Transverse colon (tissue), 4 donors: Measurements from ENCODE around the gene EFEMP1.

ENCODE experiments used
- EP300 ChIP-seq: sonication (generic); formaldehyde crosslinking; IDR thresholded peaks from one replicate; pipeline ENCODE4 v1.6.1; 2017; ENCODE audit warnings: antibody characterized with exemption, low read depth
- POLR2A ChIP-seq: fragments of 450-650 bp; IDR thresholded peaks from one replicate; pipeline ENCODE4 v1.6.1; 2016; ENCODE audit warnings: antibody characterized with exemption, mild to moderate bottlenecking, moderate library complexity
- POLR2AphosphoS5 ChIP-seq, 3 donors: sonication (generic); formaldehyde crosslinking; IDR thresholded peaks; one replicate each; pipeline ENCODE4 v1.6.1; 2016; ENCODE audit warnings: antibody characterized with exemption in 3 of 3
- TF ChIP-seq, protein P1 (sequence below), 5 experiments: fragments of 200-600 bp in 3 of 5; fragments of 450-650 bp in 2 of 5; sonication (generic) in 3 of 5; IDR thresholded peaks; 1 replicate in 2 of 5; 2 replicates in 3 of 5; pipeline ENCODE4 v1.5.1; 2016 to 2017; ENCODE audit warnings: antibody characterized with exemption in 5 of 5, inconsistent platforms in 3 of 5, mild to moderate bottlenecking in 2 of 5, moderate library complexity in 1 of 5

DNA sequence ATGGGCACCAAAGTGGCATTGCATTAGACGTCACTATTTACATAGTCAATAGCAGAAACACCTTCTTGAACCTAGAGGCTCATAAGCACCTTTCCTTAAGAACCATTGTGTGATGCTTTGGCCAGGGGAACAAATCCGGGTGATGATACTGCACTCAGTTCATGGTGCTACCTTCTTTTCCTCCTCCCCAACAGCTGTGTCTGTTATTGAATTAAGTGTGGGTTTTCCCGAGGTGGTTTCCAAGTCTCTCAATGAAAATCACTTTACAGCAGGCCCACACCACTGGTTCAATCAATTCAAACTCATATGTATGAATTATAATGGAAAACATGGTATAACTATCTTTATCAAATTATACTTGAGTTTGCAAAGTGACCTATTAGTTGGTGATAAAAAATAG, 9.3 kb upstream of the EFEMP1 start:
- TF ChIP-seq, protein P1, sequence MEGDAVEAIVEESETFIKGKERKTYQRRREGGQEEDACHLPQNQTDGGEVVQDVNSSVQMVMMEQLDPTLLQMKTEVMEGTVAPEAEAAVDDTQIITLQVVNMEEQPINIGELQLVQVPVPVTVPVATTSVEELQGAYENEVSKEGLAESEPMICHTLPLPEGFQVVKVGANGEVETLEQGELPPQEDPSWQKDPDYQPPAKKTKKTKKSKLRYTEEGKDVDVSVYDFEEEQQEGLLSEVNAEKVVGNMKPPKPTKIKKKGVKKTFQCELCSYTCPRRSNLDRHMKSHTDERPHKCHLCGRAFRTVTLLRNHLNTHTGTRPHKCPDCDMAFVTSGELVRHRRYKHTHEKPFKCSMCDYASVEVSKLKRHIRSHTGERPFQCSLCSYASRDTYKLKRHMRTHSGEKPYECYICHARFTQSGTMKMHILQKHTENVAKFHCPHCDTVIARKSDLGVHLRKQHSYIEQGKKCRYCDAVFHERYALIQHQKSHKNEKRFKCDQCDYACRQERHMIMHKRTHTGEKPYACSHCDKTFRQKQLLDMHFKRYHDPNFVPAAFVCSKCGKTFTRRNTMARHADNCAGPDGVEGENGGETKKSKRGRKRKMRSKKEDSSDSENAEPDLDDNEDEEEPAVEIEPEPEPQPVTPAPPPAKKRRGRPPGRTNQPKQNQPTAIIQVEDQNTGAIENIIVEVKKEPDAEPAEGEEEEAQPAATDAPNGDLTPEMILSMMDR (IDR thresholded peaks at IDR 0.05): no peak
- no peak for TF ChIP-seq POLR2A
- TF ChIP-seq EP300: no peak
- TF ChIP-seq POLR2AphosphoS5 (IDR thresholded peaks at IDR 0.05): no peak
